Measurements from ENCODE around the gene SETBP1.

The SETBP1 gene

DNA sequence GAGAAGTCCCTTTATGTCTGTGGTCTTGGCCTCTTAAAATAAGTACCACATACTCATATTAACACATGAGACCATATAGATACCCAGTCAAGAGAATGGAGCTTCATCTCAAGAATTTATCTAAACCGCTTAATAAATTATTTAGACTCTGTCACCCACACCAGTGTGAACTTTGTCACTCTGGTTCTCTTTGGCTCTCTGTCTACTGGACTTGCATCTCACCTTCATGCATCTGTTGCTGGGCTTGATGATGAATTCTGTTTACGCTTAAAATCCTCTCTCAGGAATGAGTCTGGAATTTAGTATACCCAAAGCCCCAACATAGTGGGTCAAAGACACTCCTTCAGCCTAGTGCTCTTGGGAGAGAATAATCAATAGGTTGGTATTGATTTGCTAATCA is 73.9 kb downstream of the SETBP1 start:
- Histone ChIP-seq H3K27ac (ENCODE audit: extremely low read depth, low read depth, low read length) (no peak overlapping the region), H3K4me1 (ENCODE audit: control insufficient read depth, insufficient read depth, low read length) (no peaks in the 10 kb centered on the region), H3K4me3 (ENCODE audit: low read depth, low read length) (no peak overlapping the region), H3K9me3 (ENCODE audit: control insufficient read depth, insufficient read depth, low read depth, low read length) (no peaks in the 10 kb centered on the region), H3K36me3 (ENCODE audit: control insufficient read depth in 2 of 2, insufficient read depth in 1 of 2, low read length in 2 of 2) (no peaks in the 10 kb centered on the region)
- CTCF ChIA-PET: interaction anchor here (0.7 kb wide), 1 partner anchor 88 kb away, joined by 3 read pairs; no protein-coding TSS in a partner anchor
- POLR2A ChIA-PET: no interaction called here
- TF ChIP-seq, protein P1, sequence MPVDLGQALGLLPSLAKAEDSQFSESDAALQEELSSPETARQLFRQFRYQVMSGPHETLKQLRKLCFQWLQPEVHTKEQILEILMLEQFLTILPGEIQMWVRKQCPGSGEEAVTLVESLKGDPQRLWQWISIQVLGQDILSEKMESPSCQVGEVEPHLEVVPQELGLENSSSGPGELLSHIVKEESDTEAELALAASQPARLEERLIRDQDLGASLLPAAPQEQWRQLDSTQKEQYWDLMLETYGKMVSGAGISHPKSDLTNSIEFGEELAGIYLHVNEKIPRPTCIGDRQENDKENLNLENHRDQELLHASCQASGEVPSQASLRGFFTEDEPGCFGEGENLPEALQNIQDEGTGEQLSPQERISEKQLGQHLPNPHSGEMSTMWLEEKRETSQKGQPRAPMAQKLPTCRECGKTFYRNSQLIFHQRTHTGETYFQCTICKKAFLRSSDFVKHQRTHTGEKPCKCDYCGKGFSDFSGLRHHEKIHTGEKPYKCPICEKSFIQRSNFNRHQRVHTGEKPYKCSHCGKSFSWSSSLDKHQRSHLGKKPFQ (tag by site-specific recombination; IDR thresholded peaks at IDR 0.05): no peak
- TF ChIP-seq ZBTB8A (tag by site-specific recombination; IDR thresholded peaks at IDR 0.05) (no peak), ZNF600 (tag by site-specific recombination; IDR thresholded peaks at IDR 0.05) (no peak), ZNF501 (tag by site-specific recombination; IDR thresholded peaks at IDR 0.05) (no peak), ZNF24 (tag by site-specific recombination; IDR thresholded peaks at IDR 0.05) (no peak), ZNF2 (tag by site-specific recombination; IDR thresholded peaks at IDR 0.05) (no peak), ZNF239 (tag by site-specific recombination; IDR thresholded peaks at IDR 0.05) (no peak), ZFP69B (tag by site-specific recombination; IDR thresholded peaks at IDR 0.05) (no peak), ZNF140 (tag by site-specific recombination; IDR thresholded peaks at IDR 0.05) (no peak), KLF9 (tag by site-specific recombination; IDR thresholded peaks at IDR 0.05; ENCODE audit: low read depth) (no peak), SETDB1 (IDR thresholded peaks at IDR 0.05; ENCODE audit: insufficient read length, low read length) (no peak), OVOL3 (tag by site-specific recombination; IDR thresholded peaks at IDR 0.05) (no peak), ZNF623 (tag by site-specific recombination; IDR thresholded peaks at IDR 0.05) (no peak), ZNF514 (tag by site-specific recombination; IDR thresholded peaks at IDR 0.05) (no peak)
- TF ChIP-seq, protein P2, sequence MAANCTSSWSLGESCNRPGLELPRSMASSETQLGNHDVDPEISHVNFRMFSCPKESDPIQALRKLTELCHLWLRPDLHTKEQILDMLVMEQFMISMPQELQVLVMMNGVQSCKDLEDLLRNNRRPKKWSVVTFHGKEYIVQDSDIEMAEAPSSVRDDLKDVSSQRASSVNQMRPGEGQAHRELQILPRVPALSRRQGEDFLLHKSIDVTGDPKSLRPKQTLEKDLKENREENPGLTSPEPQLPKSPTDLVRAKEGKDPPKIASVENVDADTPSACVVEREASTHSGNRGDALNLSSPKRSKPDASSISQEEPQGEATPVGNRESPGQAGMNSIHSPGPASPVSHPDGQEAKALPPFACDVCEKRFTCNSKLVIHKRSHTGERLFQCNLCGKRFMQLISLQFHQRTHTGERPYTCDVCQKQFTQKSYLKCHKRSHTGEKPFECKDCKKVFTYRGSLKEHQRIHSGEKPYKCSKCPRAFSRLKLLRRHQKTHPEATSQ (tag by site-specific recombination; IDR thresholded peaks at IDR 0.05): no peak
- TF ChIP-seq, protein P3, sequence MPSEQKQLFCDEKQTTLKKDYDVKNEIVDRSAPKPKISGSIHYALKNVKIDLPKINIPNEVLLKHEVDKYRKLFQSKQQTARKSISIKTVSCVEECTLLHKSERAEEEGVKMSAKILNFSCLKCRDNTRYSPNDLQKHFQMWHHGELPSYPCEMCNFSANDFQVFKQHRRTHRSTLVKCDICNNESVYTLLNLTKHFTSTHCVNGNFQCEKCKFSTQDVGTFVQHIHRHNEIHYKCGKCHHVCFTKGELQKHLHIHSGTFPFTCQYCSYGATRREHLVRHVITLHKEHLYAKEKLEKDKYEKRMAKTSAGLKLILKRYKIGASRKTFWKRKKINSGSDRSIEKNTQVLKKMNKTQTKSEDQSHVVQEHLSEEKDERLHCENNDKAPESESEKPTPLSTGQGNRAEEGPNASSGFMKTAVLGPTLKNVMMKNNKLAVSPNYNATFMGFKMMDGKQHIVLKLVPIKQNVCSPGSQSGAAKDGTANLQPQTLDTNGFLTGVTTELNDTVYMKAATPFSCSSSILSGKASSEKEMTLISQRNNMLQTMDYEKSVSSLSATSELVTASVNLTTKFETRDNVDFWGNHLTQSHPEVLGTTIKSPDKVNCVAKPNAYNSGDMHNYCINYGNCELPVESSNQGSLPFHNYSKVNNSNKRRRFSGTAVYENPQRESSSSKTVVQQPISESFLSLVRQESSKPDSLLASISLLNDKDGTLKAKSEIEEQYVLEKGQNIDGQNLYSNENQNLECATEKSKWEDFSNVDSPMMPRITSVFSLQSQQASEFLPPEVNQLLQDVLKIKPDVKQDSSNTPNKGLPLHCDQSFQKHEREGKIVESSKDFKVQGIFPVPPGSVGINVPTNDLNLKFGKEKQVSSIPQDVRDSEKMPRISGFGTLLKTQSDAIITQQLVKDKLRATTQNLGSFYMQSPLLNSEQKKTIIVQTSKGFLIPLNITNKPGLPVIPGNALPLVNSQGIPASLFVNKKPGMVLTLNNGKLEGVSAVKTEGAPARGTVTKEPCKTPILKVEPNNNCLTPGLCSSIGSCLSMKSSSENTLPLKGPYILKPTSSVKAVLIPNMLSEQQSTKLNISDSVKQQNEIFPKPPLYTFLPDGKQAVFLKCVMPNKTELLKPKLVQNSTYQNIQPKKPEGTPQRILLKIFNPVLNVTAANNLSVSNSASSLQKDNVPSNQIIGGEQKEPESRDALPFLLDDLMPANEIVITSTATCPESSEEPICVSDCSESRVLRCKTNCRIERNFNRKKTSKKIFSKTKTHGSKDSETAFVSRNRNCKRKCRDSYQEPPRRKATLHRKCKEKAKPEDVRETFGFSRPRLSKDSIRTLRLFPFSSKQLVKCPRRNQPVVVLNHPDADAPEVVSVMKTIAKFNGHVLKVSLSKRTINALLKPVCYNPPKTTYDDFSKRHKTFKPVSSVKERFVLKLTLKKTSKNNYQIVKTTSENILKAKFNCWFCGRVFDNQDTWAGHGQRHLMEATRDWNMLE (tag by site-specific recombination; conservative IDR thresholded peaks at IDR 0.05; ENCODE audit: low read depth): no peak
- TF ChIP-seq, protein P4, sequence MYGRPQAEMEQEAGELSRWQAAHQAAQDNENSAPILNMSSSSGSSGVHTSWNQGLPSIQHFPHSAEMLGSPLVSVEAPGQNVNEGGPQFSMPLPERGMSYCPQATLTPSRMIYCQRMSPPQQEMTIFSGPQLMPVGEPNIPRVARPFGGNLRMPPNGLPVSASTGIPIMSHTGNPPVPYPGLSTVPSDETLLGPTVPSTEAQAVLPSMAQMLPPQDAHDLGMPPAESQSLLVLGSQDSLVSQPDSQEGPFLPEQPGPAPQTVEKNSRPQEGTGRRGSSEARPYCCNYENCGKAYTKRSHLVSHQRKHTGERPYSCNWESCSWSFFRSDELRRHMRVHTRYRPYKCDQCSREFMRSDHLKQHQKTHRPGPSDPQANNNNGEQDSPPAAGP (tag by site-specific recombination; IDR thresholded peaks at IDR 0.05): no peak
- TF ChIP-seq, protein P5, sequence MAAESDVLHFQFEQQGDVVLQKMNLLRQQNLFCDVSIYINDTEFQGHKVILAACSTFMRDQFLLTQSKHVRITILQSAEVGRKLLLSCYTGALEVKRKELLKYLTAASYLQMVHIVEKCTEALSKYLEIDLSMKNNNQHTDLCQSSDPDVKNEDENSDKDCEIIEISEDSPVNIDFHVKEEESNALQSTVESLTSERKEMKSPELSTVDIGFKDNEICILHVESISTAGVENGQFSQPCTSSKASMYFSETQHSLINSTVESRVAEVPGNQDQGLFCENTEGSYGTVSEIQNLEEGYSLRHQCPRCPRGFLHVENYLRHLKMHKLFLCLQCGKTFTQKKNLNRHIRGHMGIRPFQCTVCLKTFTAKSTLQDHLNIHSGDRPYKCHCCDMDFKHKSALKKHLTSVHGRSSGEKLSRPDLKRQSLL (tag by site-specific recombination; IDR thresholded peaks at IDR 0.05): no peak
